IPS DF 19.7 (cell line): Measurements from ENCODE around the gene LRRC73.
"Not testable (repeated sequence)": the region's sequence is repeated elsewhere in the genome, so short reads cannot be mapped to it uniquely, and the experiment has no call there.

Source experiments
- DNase-seq: peaks from one replicate; pipeline ENCODE4 v3.0.0-alpha.2; 2013; ENCODE audit warnings: low read depth, low spot score

Gene LRRC73

GRCh38 chr6:43464337-43464736, 45.8 kb downstream of the LRRC73 start:
- no peak for DNase-seq

GRCh38 chr6:43461936-43462335, 48.2 kb downstream of the LRRC73 start:
- DNase-seq, result no peak

DNA sequence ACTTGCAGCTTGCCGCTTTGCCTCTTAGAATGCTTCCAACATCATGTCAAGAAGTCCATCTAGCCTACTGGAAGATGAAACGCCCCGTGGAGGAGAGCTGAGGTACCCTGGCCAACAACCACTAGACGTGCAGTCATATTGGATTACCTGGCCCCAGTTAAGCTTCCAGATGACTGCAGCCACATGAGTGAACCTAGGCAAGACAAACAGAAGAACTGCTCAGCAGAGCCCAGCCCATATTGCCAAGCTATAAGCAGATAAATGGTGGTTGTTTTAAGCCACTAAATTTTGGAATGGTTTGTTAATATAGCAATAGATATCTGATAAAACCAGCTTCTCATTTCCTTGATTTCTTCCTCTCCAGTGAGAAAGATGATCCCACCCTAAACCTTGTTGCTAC, 50.1 kb downstream of the LRRC73 start:
- no peak for DNase-seq

- DNase-seq, result no peak
These were observed 50.6 kb downstream of the LRRC73 start for GRCh38 chr6:43459535-43459934.

DNA sequence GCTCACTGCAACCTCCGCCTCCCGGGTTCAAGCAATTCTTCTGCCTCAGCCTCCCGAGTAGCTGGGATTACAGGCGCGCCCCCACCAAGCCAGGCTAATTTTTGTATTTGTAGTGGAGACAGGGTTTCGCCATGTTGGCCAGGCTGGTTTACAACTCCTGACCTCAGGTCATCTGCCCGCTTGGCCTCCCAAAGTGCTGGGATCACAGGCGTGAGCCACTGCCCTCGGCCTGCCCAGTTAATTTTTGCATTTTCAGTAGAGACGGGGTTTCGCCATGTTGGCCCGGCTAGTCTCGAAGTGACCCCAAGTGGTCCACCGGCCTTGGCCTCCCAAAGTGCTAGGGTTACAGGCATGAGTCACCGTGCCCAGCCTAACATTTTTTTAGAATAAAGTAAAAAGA, 52.0 kb downstream of the LRRC73 start:
- DNase-seq, result not testable (repeated sequence)

DNA sequence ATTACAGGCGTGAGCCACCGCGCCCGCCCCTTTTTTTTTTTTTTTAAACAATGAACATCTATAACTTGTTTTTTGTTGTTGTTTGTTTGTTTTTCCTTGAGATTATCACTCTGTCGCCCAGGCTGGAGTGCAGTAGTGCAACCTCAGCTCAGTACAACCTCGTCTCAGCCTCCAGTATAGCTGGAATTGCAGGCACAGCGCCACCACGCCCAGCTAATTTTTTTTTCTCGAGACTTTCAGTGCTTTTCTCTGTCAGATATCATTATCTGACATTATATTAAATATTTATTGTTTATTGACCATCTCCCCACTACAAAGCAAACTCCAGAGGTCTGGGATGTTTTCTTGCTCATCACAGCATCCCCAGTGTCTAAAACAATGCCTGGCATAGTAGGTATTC, 52.5 kb downstream of the LRRC73 start:
- DNase-seq, result no peak
